H9 (cell line): ENCODE results near the gene ZSCAN5A. TPM values are rescaled to one million over a fixed set of nuclear protein-coding genes. Genes with fewer than 3 reads are reported as not detected.
"Not testable (repeated sequence)": the region's sequence is repeated elsewhere in the genome, so short reads cannot be mapped to it uniquely, and the experiment has no call there.

ENCODE experiments used
- DNase-seq: peaks from one replicate; pipeline ENCODE4 v3.0.0-alpha.2; 2017
- H2AFZ ChIP-seq: one replicate; pipeline ENCODE4 v1.6.1; 2013; ENCODE audit warnings: mild to moderate bottlenecking, low read length, control low read depth, moderate library complexity
- H2AK5ac ChIP-seq: 2 replicates; pipeline ENCODE4 v1.6.1; 2013; ENCODE audit warnings: low read length, control low read depth, mixed read lengths; ENCODE audit not compliant: insufficient read length
- H2BK120ac ChIP-seq: one replicate; pipeline ENCODE4 v1.6.1; 2013; ENCODE audit warnings: low read depth, mild to moderate bottlenecking, low read length, control low read depth, inconsistent platforms; ENCODE audit not compliant: poor library complexity, severe bottlenecking
- H2BK12ac ChIP-seq: 2 replicates; pipeline ENCODE4 v1.6.1; 2013; ENCODE audit warnings: low read length, control low read depth, mixed read lengths, low read depth; ENCODE audit not compliant: insufficient read length
- H2BK15ac ChIP-seq: 2 replicates; pipeline ENCODE4 v1.6.1; 2013; ENCODE audit warnings: low read depth, low read length, control low read depth
- H2BK20ac ChIP-seq: one replicate; pipeline ENCODE4 v1.6.1; 2013; ENCODE audit warnings: low read depth, mild to moderate bottlenecking, low read length, control low read depth, inconsistent platforms; ENCODE audit not compliant: poor library complexity, severe bottlenecking
- H2BK5ac ChIP-seq: 2 replicates; pipeline ENCODE4 v1.6.1; 2013; ENCODE audit warnings: low read length, control low read depth, mixed read lengths; ENCODE audit not compliant: insufficient read length
- H3K14ac ChIP-seq: 2 replicates; pipeline ENCODE4 v1.6.1; 2013; ENCODE audit warnings: low read length, control low read depth; ENCODE audit not compliant: insufficient read depth
- H3K18ac ChIP-seq: 2 replicates; pipeline ENCODE4 v1.6.1; 2013; ENCODE audit warnings: low read depth, mild to moderate bottlenecking, mixed read lengths, low read length, control low read depth; ENCODE audit not compliant: insufficient read length
- H3K23ac ChIP-seq: 2 replicates; pipeline ENCODE4 v1.6.1; 2013; ENCODE audit warnings: low read length, control low read depth, mixed read lengths, low read depth; ENCODE audit not compliant: insufficient read length
- H3K23me2 ChIP-seq: 2 replicates; pipeline ENCODE4 v1.6.1; 2013; ENCODE audit warnings: low read depth, mild to moderate bottlenecking, mixed read lengths, low read length, control low read depth; ENCODE audit not compliant: insufficient read length, poor library complexity, severe bottlenecking
- H3K27ac ChIP-seq: 2 replicates; pipeline ENCODE4 v1.5.1; 2013; ENCODE audit warnings: low read length, control low read depth, mixed read lengths, low read depth; ENCODE audit not compliant: insufficient read length
- H3K27me3 ChIP-seq: 2 replicates; pipeline ENCODE4 v1.6.1; 2013; ENCODE audit warnings: low read length, control low read depth, inconsistent platforms; ENCODE audit not compliant: insufficient read depth
- H3K4ac ChIP-seq: 2 replicates; pipeline ENCODE4 v1.6.1; 2013; ENCODE audit warnings: low read depth, mild to moderate bottlenecking, control low read depth, inconsistent platforms, low read length, moderate library complexity
- H3K4me1 ChIP-seq: 2 replicates; pipeline ENCODE4 v1.6.1; 2013; ENCODE audit warnings: low read length, control low read depth, inconsistent platforms; ENCODE audit not compliant: insufficient read depth
- H3K4me2 ChIP-seq: 2 replicates; pipeline ENCODE4 v1.6.1; 2013; ENCODE audit warnings: low read length, control low read depth, mixed read lengths; ENCODE audit not compliant: insufficient read length, insufficient read depth
- H3K56ac ChIP-seq: 2 replicates; pipeline ENCODE4 v1.6.1; 2013; ENCODE audit warnings: low read depth, mild to moderate bottlenecking, mixed read lengths, low read length, control low read depth; ENCODE audit not compliant: insufficient read length
- H3K79me1 ChIP-seq: 2 replicates; pipeline ENCODE4 v1.6.1; 2013; ENCODE audit warnings: low read depth, mild to moderate bottlenecking, moderate library complexity, low read length, control low read depth, inconsistent platforms; ENCODE audit not compliant: insufficient read depth, poor library complexity, severe bottlenecking
- H3K79me2 ChIP-seq: 2 replicates; pipeline ENCODE4 v1.6.1; 2013; ENCODE audit warnings: low read length, control low read depth, inconsistent platforms; ENCODE audit not compliant: insufficient read depth
- H3K9ac ChIP-seq: 2 replicates; pipeline ENCODE4 v1.6.1; 2013; ENCODE audit warnings: low read length, control low read depth, mixed read lengths; ENCODE audit not compliant: insufficient read length; ENCODE audit errors: extremely low read depth
- H3K9me3 ChIP-seq: one replicate; pipeline ENCODE4 v1.6.1; 2013; ENCODE audit warnings: low read depth, low read length, inconsistent platforms; ENCODE audit not compliant: control insufficient read depth
- H3T11ph ChIP-seq: one replicate; pipeline ENCODE4 v1.6.1; 2013; ENCODE audit warnings: mild to moderate bottlenecking, low read length, control low read depth, inconsistent platforms
- H4K20me1 ChIP-seq: one replicate; pipeline ENCODE4 v1.6.1; 2013; ENCODE audit not compliant: control insufficient read depth, insufficient read length, insufficient read depth
- H4K5ac ChIP-seq: 2 replicates; pipeline ENCODE4 v1.6.1; 2013; ENCODE audit warnings: low read depth, mild to moderate bottlenecking, mixed read lengths, low read length, control low read depth; ENCODE audit not compliant: insufficient read length
- H4K8ac ChIP-seq: replicated peaks from 2 replicates; pipeline ENCODE4 v1.6.1; 2013; ENCODE audit warnings: low read length, control low read depth, mixed read lengths, low read depth; ENCODE audit not compliant: insufficient read length
- H4K91ac ChIP-seq: 2 replicates; pipeline ENCODE4 v1.6.1; 2013; ENCODE audit warnings: low read depth, mild to moderate bottlenecking, moderate library complexity, mixed read lengths, low read length, control low read depth; ENCODE audit not compliant: insufficient read length
- H3K27ac Mint-ChIP-seq, 3 experiments: 2 replicates in 2 of 3; 3 replicates in 1 of 3; pipeline ENCODE4 v1.8.0; 2020 to 2021; ENCODE audit warnings: mixed read lengths in 3 of 3, mild to moderate bottlenecking in 1 of 3, moderate library complexity in 1 of 3
- H3K27me3 Mint-ChIP-seq: 2 replicates; pipeline ENCODE4 v1.8.0; 2021; ENCODE audit warnings: low read depth, mild to moderate bottlenecking, moderate library complexity, mixed read lengths
- H3K36me3 Mint-ChIP-seq, 3 experiments: 2 replicates in 2 of 3; 3 replicates in 1 of 3; pipeline ENCODE4 v1.8.0; 2020 to 2021; ENCODE audit warnings: low read depth in 3 of 3, mixed read lengths in 3 of 3; ENCODE audit not compliant: insufficient read depth in 1 of 3
- H3K4me1 Mint-ChIP-seq, 2 experiments: 2 replicates each; pipeline ENCODE4 v1.8.0; 2020; ENCODE audit warnings: mixed read lengths in 2 of 2
- H3K4me3 Mint-ChIP-seq, 2 experiments: 2 replicates in 1 of 2; 3 replicates in 1 of 2; pipeline ENCODE4 v1.8.0; 2020 to 2021; ENCODE audit warnings: mild to moderate bottlenecking in 2 of 2, mixed read lengths in 2 of 2, moderate library complexity in 1 of 2
- H3K9me3 Mint-ChIP-seq, 2 experiments: 2 replicates in 1 of 2; 3 replicates in 1 of 2; pipeline ENCODE4 v1.8.0; 2020; ENCODE audit warnings: mild to moderate bottlenecking in 2 of 2, mixed read lengths in 2 of 2, moderate library complexity in 1 of 2
- WGBS: extraction: QIAGEN DNeasy Blood & Tissue Kit; methylation state at CpG from one replicate; pipeline ENCODE4 v1.1.7; 2013; ENCODE audit warnings: missing lambda C conversion rate, low lambda C conversion rate, mixed read lengths; ENCODE audit not compliant: insufficient read length; ENCODE audit errors: extremely low coverage; 5-methylcytosine and 5-hydroxymethylcytosine counted together
- total RNA-seq: library from RNA; stranded (reverse); gene quantifications from 2 replicates; pipeline ENCODE4 v1.2.1, GENCODE V29; 2021
- TF ChIP-seq, protein P1 (sequence below): fragments of 200-600 bp; sonication (generic); conservative IDR thresholded peaks from 3 replicates; pipeline ENCODE4 v1.8.0; 2021; ENCODE audit warnings: antibody characterized with exemption, mild to moderate bottlenecking

ZSCAN5A gene
- total RNA-seq, 1 experiment from 2014 or later, result 12.5 TPM

DNA sequence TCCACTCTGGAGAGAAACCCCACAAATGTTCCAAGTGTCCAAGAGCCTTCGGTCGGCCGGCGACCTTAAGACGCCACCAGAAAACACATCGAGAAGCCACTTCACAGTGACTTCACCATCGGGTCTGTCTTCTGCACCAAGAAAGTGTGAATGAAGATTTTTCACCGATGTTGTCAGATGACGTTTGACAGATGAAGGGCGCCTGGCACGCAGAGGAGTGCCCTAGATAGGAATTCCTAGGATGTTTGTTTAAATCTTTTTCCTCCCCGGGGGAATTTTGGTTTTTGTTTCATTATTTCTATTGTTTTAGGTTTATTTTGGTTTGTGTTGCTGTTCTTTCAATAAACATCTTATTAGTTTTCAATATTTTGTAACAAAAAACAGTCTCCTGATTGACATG, 105.5 kb downstream of the ZSCAN5A start:
- no CpG with 5 or more reads among the region's 12 CpGs for WGBS
- H3K23me2 ChIP-seq, result no peaks in the 10 kb centered on the region

DNA sequence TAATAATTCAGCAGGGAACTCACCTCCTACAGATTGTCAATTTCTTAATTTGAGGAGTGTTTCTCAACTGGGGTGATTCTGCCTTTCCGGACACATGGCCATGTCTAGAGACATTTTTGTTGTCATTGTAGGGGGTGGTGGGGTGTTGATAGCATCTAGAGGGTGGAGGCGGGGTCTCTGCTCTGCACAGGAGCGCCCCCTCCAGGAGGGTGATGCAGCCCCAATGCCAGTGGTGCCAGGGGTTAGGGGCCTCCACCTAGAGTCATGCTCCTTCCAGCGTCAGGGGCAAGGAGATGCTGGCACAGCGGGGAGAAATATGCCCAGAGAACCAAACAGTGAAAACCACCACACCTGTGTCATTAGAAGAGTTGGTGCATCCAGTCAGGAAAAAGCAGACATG, 107.1 kb downstream of the ZSCAN5A start:
- H2AK5ac ChIP-seq, H3K9ac ChIP-seq, H3K79me2 ChIP-seq, H3K27ac ChIP-seq, H2BK15ac ChIP-seq, H4K91ac ChIP-seq, H2AFZ ChIP-seq, H3K18ac ChIP-seq, DNase-seq, H3K4ac ChIP-seq, H2BK12ac ChIP-seq, H3K9me3 ChIP-seq, H3K14ac ChIP-seq, H2BK20ac ChIP-seq, H3K27ac Mint-ChIP-seq, H2BK5ac ChIP-seq, H3K56ac ChIP-seq, H3T11ph ChIP-seq, H3K4me2 ChIP-seq, H3K27me3 ChIP-seq, H3K4me1 ChIP-seq, H3K79me1 ChIP-seq, H3K23ac ChIP-seq, H4K8ac ChIP-seq, H3K4me1 Mint-ChIP-seq, H3K23me2 ChIP-seq, H3K36me3 Mint-ChIP-seq, H4K20me1 ChIP-seq, H4K5ac ChIP-seq, H3K4me3 Mint-ChIP-seq, H2BK120ac ChIP-seq: not testable (repeated sequence)
- no CpG with 5 or more reads among the region's 5 CpGs for WGBS
- H3K9me3 Mint-ChIP-seq, result peaks cover 4 to 52% of the 10 kb centered on the region in 2 experiments; a peak in 4 of 5 replicates
- peaks cover 36% of the 10 kb centered on the region for H3K27me3 Mint-ChIP-seq

More for the DNA sequence above, 105.5 kb downstream of the ZSCAN5A start:
- Histone ChIP-seq H2BK12ac (no peak overlapping the region), H4K20me1 (no peaks in the 10 kb centered on the region), H3K27me3 (no peaks in the 10 kb centered on the region), H3K9me3 (no peaks in the 10 kb centered on the region), H2BK15ac (no peak overlapping the region), H3K14ac (no peak overlapping the region), H3K79me1 (no peaks in the 10 kb centered on the region), H3K56ac (no peak overlapping the region), H3T11ph (no peak overlapping the region), H4K91ac (no peak overlapping the region), H3K4me2 (no peak overlapping the region), H2AK5ac (no peak overlapping the region), H2BK120ac (no peak overlapping the region), H3K4me1 (no peaks in the 10 kb centered on the region), H2BK5ac (no peak overlapping the region), H4K5ac (no peak overlapping the region), H3K4ac (no peak overlapping the region), H2BK20ac (no peak overlapping the region), H3K9ac (no peak overlapping the region), H3K27ac (no peak overlapping the region), H2AFZ (no peak overlapping the region), H3K18ac (no peak overlapping the region), H4K8ac (no peak overlapping the region), H3K79me2 (no peaks in the 10 kb centered on the region), H3K23ac (no peak overlapping the region)
- TF ChIP-seq, protein P1, sequence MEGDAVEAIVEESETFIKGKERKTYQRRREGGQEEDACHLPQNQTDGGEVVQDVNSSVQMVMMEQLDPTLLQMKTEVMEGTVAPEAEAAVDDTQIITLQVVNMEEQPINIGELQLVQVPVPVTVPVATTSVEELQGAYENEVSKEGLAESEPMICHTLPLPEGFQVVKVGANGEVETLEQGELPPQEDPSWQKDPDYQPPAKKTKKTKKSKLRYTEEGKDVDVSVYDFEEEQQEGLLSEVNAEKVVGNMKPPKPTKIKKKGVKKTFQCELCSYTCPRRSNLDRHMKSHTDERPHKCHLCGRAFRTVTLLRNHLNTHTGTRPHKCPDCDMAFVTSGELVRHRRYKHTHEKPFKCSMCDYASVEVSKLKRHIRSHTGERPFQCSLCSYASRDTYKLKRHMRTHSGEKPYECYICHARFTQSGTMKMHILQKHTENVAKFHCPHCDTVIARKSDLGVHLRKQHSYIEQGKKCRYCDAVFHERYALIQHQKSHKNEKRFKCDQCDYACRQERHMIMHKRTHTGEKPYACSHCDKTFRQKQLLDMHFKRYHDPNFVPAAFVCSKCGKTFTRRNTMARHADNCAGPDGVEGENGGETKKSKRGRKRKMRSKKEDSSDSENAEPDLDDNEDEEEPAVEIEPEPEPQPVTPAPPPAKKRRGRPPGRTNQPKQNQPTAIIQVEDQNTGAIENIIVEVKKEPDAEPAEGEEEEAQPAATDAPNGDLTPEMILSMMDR, result no peak
- H3K36me3 Mint-ChIP-seq, result peaks cover 0 to 2% (median 0%) of the 10 kb centered on the region in 3 experiments; a peak in 1 of 7 replicates
- H3K9me3 Mint-ChIP-seq, result peaks cover 7 to 55% of the 10 kb centered on the region in 2 experiments; a peak in 4 of 5 replicates
- no peak overlapping the region for H3K4me3 Mint-ChIP-seq
- DNase-seq, result no peak
- no peak overlapping the region for H3K27ac Mint-ChIP-seq
- H3K4me1 Mint-ChIP-seq, result no peaks in the 10 kb centered on the region
- H3K27me3 Mint-ChIP-seq, result peaks cover 27% of the 10 kb centered on the region
